ENCODE measurements around the gene GP1BA.
A peak's percentile ranks its signal among the peaks of the same experiment; 100 is the strongest.

GP1BA gene

DNA sequence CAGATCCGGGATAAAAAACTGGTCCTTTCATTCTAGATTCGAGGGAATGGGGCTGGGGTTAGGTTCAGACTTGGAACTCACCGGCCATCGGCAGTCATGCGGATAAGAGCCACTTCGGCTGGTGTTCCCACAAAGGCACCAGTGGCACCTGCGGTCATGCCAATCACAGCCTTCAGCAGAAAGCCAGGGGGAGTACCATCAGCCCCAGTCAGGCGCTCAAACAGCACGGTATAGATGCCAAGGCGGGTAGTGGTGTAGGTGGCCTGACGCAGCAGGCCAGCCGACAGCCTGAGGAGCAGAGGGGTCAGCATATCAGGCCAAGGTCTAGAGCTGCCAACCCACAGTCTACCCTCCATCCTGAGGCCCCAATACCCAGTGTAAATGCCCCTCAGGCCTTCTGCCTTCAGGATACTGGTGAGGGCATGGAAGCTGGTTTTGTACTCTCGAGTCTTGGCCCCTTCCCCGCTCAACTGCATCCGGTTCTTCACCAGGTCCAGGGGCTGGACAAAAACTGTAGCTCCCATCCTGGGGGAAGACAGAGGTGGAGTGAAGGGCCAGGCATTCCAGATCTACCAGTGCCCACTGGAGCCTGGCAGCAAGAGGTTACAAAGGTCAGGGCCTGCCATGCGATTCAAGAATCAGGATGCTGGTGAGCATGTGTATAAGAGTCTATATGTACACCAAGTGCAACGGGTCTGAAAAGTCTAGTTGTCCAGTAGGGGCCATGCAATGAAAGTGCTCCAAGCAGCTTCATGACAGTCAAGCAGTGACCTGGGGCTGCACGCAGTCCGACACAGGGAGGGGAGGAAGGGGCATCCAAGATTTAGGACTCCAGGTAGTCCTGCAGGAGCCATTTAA is 6.8 kb downstream of the GP1BA start:
- DNase-seq = no peak

DNA sequence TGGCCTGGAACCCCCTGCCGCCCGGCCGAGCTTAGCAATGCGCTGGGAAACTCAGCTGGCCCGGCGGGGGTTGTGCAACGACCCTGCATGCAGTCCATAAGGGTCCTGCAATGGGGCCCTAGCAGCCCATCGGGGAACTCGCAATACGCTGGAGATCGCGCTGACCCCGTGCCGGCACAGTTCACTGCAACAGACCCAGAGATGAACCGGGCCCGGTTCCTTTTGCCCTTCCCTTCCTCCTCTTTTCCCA is 7.4 kb downstream of the GP1BA start:
- no peak for DNase-seq

DNA sequence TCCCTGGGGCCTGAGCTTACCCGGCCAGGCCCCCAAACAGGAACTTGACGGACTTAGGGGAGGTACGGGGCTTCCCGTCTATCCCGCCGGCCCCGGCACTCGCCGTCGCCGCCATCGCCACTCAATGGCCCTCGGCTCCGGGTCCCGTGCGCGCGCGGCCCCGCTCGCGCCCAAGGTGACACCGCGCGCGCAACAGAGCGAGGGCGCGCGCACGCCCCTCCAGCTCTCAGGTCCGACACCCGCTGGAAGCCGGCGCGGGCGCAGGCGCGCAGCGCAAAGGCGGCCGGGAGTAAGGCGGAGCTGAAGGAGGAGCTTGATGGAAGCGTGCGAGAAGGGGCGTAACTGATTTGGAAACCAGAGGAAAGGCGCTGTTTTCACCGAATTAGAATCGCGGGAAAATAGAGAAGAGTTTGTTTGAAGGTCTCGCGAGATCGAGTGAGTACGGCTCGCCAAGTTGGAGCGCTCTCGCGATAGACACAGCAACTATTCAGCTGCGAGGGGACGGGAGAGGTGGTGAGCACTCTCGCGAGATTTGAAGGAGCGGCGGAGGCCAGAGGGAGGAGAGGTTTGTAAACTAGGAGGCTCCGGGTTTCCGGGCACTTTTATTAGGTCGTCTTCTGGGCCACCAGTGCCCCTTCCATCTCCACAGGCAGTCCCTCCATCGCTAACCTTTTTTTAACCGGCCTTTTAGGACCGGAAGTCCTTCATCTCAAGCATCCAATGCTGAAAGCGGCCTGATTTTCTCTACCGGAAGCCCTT is 7.9 kb downstream of the GP1BA start, which contains the start of the genes RNF167 and SLC25A11:
Gene RNF167, plus strand, starts transcription at position 473 of the 759 bp plus-strand sequence. CDS start 642 bp downstream, outside the sequence.
Gene SLC25A11, minus strand, starts transcription at position 251 of the 759 bp plus-strand sequence. Its CDS starts 136 bp downstream, at position 115.
- DNase-seq = peak; percentile 100

DNA sequence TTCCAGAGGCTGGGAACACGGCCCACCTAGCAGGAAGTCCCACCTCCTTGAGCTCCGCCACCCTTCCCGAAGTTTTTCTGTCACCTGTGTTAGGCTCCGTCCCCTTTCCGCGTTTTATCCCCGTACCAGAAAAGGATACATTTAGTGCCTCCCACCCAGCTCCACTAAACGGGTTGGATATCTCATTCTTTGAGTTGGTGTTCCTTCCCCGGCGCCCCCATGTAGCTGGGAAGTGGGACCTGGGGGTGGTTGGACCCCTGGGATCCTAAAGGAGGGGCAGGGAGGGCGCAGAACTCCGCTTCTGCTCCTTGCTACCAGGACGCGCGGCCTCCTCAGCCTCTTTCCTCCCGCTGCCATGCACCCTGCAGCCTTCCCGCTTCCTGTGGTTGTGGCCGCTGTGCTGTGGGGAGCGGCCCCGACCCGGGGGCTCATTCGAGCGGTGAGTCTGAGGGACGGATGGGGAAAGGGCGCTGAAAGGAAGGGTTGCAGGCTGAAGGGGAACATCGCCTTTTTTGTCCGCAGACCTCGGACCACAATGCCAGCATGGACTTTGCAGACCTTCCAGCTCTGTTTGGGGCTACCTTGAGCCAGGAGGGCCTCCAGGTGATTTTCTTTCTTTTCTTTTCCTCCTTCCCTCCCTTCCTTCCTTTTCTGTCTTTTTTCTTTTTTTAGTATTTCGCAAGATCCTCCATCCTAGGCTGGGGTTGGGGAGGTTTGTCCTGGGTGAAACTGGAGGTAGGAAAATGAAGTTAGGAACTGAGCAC is 8.7 kb downstream of the GP1BA start:
- DNase-seq = peak; percentile 29

DNA sequence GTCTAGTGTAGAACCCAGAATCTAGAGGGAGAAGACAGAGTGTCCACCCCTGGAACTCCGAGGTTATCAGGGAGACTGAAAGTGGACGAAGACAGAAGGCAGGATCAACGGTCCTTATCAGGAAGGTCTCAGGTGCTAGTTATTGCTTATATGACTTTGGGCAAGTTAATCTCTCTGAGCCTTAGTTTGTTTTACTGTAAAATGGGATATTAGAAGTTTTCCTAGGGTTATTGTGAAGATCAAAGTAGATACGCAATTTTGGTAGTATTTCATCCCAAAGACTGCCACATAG is 9.2 kb downstream of the GP1BA start:
- no peak for DNase-seq

DNA sequence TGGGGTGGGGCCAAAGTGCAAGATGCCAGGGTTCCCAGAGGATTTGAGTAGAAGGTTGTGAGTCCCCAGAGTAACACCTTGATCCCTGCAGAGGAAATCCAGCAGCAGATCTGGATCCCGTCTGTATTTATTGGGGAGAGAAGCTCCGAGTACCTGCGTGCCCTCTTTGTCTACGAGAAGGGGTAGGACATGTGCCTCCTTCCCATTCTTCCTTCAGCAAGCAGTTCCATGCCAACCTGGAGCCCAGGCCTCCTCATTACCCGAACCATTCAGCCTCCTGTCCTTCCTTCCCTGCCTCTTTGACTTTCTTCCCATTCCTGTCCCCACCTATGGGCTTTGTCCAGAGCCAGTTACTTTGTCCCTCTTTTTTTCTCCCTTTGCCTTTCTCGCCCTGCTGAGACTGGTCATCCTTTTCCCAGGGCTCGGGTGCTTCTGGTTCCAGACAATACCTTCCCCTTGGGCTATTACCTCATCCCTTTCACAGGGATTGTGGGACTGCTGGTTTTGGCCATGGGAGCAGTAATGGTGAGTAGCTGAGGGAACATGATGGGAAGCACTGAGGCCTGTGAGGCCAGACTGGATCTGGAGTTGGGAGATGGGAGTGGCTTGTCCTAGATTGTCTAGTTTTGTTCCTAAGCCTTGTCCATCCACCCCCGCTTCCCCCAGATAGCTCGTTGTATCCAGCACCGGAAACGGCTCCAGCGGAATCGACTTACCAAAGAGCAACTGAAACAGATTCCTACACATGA is 10.9 kb downstream of the GP1BA start:
- DNase-seq = no peak

DNA sequence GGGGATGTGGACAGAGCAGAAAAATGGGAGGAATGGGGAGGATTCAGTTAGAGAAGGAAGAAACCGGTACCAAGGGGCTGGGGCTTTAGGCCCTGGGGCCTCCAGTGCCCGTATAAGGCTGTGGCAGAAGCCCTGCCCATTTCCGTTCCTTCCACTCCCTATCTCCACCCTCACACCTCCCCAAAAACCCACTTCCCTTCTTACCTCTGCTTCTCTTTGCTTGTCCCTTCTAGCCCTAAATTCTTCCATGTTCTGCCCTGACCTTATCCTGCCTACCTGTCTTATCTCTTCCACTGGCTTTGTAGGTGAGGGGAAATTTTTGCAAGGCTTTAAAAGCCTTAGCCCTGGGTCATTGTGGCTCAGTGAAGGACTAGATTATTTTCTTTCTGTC is 12.1 kb downstream of the GP1BA start:
- peak; percentile 64 for DNase-seq

DNA sequence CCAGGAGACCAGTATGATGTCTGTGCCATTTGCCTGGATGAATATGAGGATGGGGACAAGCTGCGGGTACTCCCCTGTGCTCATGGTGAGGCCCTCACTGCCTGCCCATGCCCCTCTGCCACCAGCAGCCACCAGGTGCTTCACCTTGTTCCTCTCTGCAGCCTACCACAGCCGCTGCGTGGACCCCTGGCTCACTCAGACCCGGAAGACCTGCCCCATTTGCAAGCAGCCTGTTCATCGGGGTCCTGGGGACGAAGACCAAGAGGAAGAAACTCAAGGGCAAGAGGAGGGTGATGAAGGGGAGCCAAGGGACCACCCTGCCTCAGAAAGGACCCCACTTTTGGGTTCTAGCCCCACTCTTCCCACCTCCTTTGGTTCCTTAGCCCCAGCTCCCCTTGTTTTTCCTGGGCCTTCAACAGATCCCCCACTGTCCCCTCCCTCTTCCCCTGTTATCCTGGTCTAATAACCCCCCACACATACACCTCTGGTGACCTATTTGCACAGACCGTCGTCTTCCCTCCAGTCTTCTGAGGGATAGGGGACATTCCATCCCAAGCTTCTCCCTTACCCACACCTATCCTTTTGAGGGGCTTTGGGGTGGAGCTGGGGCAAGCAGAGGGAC is 12.6 kb downstream of the GP1BA start:
- no peak for DNase-seq

DNA sequence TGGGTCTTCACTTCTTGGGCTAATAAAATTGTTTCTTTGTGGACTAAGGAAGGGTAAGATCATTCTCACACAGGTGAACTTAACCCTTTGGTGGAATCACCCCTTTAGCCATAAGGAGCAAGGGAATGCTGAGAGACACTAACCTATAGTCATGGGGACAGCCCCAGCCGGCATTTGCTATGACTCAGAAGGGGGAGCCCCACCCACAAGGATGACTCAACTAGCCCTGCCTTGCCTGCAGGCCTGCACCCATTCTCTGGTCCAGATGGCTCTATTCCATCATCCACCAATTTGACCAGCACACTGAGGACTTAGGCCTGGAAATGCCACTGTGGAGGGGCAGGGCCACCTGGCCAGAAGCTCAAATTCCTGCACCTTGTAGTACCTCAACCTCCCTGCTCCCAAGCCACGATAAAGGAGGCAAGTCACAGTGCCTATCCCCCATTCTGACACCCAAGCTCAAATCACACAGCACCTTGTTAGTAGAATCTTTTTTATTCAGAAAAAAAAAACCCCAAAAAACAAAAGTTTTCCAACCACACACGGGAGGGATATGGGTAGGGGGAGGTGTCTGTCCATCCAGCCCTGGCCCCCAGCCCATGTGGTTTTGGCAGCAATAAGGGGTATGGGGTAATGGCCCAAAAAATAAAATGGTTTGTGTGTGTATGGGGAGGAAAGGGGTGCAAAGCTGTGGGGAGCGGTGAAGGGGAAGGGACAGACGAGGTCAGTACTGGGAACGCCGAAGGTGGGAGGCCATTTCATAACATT is 13.3 kb downstream of the GP1BA start:
- peak; percentile 88 for DNase-seq

DNA sequence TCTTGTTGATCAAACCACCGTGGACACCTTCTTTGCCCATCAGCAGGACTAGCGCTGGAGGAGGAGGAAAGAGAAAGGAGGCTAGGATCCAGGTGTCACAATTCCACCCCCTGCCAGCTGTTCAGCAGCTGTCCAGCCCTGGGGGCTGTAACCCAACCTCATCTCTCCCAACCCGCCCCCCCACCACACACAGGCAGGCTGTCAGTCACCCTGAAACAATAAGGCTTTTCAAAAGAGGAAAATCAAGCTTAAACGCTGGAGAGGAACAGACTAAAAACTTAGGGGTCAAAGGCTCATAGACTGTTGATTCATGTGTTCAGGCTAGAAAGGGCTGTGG is 13.8 kb downstream of the GP1BA start:
- DNase-seq = no peak

DNA sequence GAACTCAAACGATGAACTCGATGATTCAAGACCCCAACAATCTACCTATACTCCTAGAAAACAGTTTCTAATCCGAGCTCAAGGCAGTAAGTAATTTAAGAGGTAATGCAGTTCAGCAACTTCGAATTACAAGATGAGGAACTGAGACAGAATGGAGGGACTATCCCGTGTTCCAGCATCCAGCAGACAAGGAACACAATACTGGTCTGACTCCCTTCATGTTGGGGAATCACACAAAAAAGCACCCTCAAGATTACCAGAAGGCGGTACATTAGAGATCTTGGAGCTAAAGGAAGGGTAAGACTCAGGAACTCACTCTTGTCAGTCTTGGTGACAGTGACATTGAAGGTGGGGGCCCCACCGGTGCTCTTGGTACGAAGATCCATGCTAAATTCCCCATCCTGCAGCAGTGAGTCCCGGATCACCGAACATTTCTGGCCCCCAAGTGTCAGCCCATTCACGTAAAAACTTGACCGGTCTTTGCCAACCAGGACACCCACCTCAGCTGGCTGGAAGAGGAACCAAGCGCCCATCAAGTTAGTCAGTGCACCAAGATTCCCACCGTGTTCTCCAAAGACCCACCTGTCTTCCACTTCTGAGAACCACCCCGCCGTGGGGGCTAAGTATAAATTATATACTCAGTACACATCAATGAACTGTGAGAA is 14.4 kb downstream of the GP1BA start:
- DNase-seq = no peak

DNA sequence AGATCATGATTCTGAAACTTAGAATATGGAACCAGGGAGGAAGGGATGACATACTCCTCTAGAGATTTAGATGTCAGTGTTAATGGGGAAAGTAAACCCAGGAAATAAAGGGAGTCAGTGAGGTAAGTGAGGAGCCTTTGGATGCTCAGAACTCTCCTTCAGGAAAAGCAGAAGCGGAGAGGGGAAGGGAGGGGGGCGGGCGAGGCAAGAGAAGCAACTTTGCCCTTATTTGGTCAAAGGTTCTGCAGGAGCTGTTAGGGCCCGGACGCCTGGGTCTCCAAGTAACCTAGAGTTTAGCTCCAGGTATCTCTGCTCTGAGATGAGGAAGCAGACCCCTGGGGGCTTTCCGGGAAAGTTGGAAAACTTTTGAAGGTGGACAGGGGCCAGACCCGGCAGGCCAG is 14.9 kb downstream of the GP1BA start:
- DNase-seq = no peak

DNA sequence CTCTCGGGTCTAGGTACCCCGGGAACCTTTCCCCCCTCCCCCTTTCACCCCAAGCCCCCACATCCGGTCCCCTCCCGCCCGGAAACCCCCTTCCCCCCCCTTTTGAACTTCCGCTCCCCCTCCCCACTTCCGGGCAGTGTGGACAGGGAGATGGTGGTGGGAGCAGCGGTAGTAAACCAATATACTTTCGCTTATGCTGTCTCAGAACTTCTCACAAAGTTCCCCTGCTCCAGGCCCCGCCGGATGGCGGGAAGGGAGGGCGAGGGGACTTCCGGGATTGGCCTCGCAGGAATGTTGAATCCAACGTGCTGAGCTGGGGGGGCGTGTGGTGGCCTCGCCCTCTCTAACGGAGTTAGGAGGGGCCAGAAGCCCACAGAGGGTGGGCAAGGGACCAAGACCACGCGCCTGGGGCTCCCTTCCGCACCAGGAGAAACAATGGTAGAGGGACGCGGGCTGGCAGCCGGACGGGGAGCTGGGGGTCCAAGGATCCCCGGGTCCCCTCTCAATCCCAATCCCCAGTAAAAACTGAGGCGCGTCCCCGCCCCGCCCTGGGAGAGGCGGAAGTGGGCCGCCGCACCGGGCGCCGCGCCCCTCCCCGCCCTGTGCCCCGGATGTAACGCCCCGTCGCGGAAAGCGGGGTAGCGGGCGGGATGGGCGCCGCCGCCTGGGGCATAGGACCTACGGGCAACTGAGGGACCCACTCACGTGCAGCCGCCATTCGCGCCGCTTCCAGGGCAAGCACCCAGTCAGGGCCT is 15.5 kb downstream of the GP1BA start:
- peak; percentile 55 for DNase-seq

DNA sequence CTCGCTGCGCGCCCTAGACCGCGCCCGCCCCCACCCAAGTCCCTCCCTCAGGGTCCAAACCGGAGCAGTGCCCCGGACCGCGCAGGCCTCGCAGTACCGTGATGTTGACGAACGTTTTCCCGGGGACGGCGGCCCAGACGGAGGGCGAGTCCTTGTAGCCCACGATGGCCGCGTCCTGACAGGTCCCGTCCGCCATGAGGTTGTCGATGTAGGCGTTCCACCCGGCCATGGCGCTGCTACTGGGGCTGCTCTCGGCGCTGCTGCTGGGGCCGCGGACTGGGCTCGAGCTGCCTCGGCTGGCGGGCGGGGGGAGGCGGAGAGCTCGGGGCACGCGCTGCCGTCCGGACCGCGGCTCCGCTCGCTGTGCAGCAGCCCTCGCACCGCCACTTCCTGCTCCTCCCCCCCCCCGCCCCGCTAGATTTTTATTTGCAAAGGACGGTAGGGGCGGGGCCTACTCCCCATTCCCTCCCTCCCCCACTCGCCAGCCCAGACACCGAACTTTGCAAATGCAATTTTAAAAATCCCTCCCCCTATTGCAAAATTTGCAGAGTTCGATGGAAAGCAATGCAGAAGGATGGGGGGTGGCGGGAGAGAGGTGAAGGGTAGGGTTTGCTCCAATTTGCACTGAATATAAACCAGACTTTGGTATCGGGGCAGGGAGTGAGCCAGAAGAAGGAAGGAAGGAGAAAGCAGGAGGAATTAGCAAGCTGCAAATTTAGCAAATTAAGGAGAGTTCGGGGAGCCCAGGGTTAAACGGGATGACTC is 16.3 kb downstream of the GP1BA start, which contains the start of gene PFN1:
Gene PFN1, minus strand, starts transcription at position 365 of the 765 bp plus-strand sequence. Its CDS starts 136 bp downstream, at position 229.
- peak; percentile 96 for DNase-seq

DNA sequence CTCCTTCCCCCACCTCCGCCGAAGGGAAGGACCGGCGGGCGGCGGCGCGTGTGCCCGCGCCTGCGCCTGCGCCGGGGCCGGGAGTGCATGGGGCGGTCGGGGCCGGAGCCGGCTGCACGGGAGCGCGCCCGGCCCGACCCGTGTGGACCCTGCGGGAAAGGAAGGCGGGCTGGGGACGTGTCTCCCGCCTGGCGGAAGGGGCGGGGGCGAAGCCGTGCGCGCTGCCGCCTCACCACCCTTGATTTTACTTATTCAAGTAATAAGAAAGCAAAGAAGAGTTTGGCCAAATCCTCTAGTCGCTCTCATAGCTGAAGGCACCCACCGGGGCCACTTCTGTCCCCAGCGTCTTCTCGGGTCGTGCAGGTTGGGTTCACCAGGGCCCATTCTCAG is 16.8 kb downstream of the GP1BA start:
- peak; percentile 80 for DNase-seq

DNA sequence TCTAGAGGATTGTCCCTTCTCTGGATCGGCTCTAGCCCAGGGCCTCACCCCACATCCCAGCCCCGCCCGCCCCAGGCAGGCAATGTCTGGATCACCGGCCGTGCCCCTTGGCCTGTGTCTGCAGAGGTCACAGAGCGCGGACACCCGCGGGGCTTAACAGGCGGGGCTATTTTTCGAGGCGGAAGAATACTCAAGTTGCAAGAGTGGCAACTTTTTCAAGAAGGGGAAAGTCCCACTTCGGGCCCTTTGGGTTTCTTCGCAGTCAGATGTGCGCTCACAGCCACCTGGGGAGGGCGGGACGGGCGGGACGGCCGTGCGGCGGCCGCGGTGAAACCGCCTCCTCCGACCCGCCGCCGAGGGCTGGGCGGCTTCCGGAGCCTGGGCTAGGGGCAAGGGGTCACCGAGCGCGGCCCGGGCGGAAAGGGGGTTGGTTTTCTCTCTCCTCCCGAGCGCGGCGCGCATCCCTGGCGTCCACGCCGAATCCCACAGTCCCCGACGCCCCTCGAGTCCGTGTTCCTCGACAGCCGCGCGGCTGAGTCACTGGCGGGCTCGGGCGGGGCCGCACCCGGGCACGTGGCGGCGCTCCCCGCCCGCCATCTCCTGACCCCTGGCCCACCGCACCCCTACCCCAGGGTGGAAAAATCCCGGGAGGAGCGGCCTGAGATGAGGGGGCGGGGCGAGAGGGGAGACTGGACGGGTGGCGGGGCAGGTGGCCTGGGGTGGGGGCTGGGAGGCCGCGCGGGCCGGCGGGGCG is 17.4 kb downstream of the GP1BA start:
- DNase-seq = peak; percentile 91

DNA sequence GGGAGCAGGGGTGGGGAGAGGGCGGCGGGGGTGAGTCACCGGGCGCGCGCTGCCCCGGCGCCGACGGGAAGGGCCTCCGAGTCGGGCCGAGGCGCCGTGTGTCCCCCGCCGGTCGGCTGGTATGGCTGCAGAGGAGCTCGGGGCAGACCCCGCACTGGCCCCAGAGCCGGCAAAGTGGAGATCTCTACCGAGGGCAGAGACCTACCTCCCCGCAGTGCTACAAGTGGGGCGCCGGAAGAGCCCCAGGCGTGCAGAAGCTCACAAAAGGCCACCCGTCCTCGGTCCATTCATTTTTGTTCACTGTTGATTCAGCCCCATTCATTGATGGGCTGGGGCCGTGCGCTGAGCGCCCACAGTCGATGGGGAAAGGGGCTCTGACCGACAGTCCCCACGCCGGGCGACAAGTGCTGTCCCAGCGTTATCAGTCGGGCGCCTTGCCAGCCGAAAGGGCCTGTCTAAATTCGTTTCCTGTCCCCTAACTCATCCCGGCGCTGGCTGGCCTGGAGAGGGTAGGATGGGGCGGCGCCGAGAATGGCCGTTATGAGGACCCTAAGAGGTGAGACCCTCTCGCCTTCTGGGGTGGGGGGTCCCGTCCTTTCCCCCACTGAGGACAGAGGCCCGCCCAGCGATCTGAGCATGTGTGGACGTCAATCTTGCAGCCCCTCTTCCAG is 18.1 kb downstream of the GP1BA start:
- no peak for DNase-seq

DNA sequence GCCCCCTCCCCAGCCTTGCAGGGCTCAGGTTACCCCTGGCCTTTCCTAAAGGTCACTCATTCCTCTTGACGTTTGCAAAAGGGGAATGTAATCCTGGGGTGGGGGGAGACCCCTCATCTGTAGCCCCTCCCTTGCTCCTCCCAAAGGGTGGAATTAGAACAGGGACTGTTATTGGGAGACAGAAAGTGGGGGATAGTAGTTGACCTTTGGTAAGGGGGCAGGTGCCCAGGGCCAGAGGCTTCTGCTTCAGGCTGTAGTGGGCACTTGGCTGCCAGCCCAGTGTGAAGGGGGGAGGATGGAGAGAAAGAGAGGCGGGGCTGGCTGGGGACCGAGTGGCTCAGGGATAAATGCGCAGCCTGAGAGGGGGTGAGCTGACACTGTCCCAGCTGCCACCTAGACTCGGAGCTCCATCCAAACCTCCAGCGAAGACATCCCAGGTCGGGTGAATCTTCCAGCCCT is 18.7 kb downstream of the GP1BA start, which contains the start of gene ENO3:
Gene ENO3, plus strand, starts transcription at position 374 of the 459 bp plus-strand sequence. CDS start 711 bp downstream, outside the sequence.
- DNase-seq = no peak

Data from CD4-positive, alpha-beta T cell treated with Interleukin-4 for 4 hours (primary cell).